ENCODE results near the gene ZNF277.

GRCh38 chr7:112357136-112357535 lies 150.6 kb downstream of the ZNF277 start:
- TF ChIP-seq, protein P1, sequence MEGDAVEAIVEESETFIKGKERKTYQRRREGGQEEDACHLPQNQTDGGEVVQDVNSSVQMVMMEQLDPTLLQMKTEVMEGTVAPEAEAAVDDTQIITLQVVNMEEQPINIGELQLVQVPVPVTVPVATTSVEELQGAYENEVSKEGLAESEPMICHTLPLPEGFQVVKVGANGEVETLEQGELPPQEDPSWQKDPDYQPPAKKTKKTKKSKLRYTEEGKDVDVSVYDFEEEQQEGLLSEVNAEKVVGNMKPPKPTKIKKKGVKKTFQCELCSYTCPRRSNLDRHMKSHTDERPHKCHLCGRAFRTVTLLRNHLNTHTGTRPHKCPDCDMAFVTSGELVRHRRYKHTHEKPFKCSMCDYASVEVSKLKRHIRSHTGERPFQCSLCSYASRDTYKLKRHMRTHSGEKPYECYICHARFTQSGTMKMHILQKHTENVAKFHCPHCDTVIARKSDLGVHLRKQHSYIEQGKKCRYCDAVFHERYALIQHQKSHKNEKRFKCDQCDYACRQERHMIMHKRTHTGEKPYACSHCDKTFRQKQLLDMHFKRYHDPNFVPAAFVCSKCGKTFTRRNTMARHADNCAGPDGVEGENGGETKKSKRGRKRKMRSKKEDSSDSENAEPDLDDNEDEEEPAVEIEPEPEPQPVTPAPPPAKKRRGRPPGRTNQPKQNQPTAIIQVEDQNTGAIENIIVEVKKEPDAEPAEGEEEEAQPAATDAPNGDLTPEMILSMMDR (IDR thresholded peaks at IDR 0.05): no peak
- TF ChIP-seq POLR2A (IDR thresholded peaks at IDR 0.05): no peak
